Esophagus muscularis mucosa (tissue), 3 donors: Measurements from ENCODE around the gene IL23A.

ENCODE experiments used
- CTCF ChIP-seq, 3 experiments: fragments of 200-600 bp in 2 of 3; fragments of 450-650 bp in 1 of 3; sonication (generic) in 2 of 3; IDR thresholded peaks; one replicate each; pipeline ENCODE4 v1.5.1; 2017 to 2019; ENCODE audit warnings: antibody characterized with exemption in 3 of 3, mild to moderate bottlenecking in 2 of 3, moderate library complexity in 1 of 3
- POLR2AphosphoS5 ChIP-seq, 2 donors: sonication (generic); formaldehyde crosslinking; IDR thresholded peaks; one replicate each; pipeline ENCODE4 v1.6.1; 2017; ENCODE audit warnings: antibody characterized with exemption in 2 of 2

- TF ChIP-seq POLR2AphosphoS5 (IDR thresholded peaks at IDR 0.05) (no peak), CTCF (IDR thresholded peaks at IDR 0.05) (no peak)
Measured at GRCh38 chr12:56338308-56339157, at the start of gene IL23A.
